Measurements from ENCODE around the gene NIPAL3.

NIPAL3 gene

GRCh38 chr1:24414775-24415333, 748 bp upstream of the NIPAL3 start:
- 74% methylated on average over 22 of the region's 22 CpGs for WGBS
- H3K27me3 ChIP-seq (ENCODE audit: insufficient read depth, low read length): no peaks in the 10 kb centered on the region
- peaks cover 10% of the 10 kb centered on the region for H3K4me1 ChIP-seq (ENCODE audit: insufficient read depth, low read length)
- H3K4me3 ChIP-seq (ENCODE audit: low read length): peak overlapping the region; percentile 70
- peak overlapping the region; percentile 17; the same call in 1 of the 2 replicates for H3K27ac ChIP-seq (ENCODE audit: low read depth, low read length)
- no peaks in the 10 kb centered on the region for H3K36me3 ChIP-seq (ENCODE audit: insufficient read depth, low read length)
- no peaks in the 10 kb centered on the region for H3K9me3 ChIP-seq (ENCODE audit: insufficient read depth, low read depth, low read length)
- H3K9ac ChIP-seq (ENCODE audit: low read depth, low read length): no peak overlapping the region

- H3K4me3 ChIP-seq (ENCODE audit: low read length): peak overlapping the region; percentile 70
- no peaks in the 10 kb centered on the region for H3K27me3 ChIP-seq (ENCODE audit: insufficient read depth, low read length)
- H3K9ac ChIP-seq (ENCODE audit: low read depth, low read length): peak overlapping the region; percentile 40; the same call in 1 of the 2 replicates
- H3K4me1 ChIP-seq (ENCODE audit: insufficient read depth, low read length): peaks cover 10% of the 10 kb centered on the region
- WGBS: 22% methylated on average over 35 of the region's 35 CpGs
- H3K9me3 ChIP-seq (ENCODE audit: insufficient read depth, low read depth, low read length): no peaks in the 10 kb centered on the region
- H3K36me3 ChIP-seq (ENCODE audit: insufficient read depth, low read length): no peaks in the 10 kb centered on the region
- H3K27ac ChIP-seq (ENCODE audit: low read depth, low read length): no peak overlapping the region
Observed at GRCh38 chr1:24415910-24416665, 486 bp downstream of the NIPAL3 start.

- Histone ChIP-seq H3K27ac (ENCODE audit: low read depth, low read length) (no peak overlapping the region), H3K4me1 (ENCODE audit: insufficient read depth, low read length) (peaks cover 10% of the 10 kb centered on the region), H3K4me3 (ENCODE audit: low read length) (peak overlapping the region; percentile 70), H3K9me3 (ENCODE audit: insufficient read depth, low read depth, low read length) (no peaks in the 10 kb centered on the region), H3K9ac (ENCODE audit: low read depth, low read length) (no peak overlapping the region), H3K27me3 (ENCODE audit: insufficient read depth, low read length) (no peaks in the 10 kb centered on the region), H3K36me3 (ENCODE audit: insufficient read depth, low read length) (no peaks in the 10 kb centered on the region)
- WGBS: 85% methylated on average over 10 of the region's 10 CpGs
Observed at GRCh38 chr1:24416666-24417391, 1.2 kb downstream of the NIPAL3 start.

- no peak overlapping the region for H3K4me3 ChIP-seq (ENCODE audit: low read length)
- peaks cover 10% of the 10 kb centered on the region for H3K4me1 ChIP-seq (ENCODE audit: insufficient read depth, low read length)
- H3K27ac ChIP-seq (ENCODE audit: low read depth, low read length): no peak overlapping the region
- H3K36me3 ChIP-seq (ENCODE audit: insufficient read depth, low read length): no peaks in the 10 kb centered on the region
- H3K27me3 ChIP-seq (ENCODE audit: insufficient read depth, low read length): no peaks in the 10 kb centered on the region
- H3K9me3 ChIP-seq (ENCODE audit: insufficient read depth, low read depth, low read length): no peaks in the 10 kb centered on the region
- WGBS: 87% methylated on average over 1 of the region's 1 CpG
- no peak overlapping the region for H3K9ac ChIP-seq (ENCODE audit: low read depth, low read length)
Observed at GRCh38 chr1:24417681-24418080, 2.1 kb downstream of the NIPAL3 start.

GRCh38 chr1:24418898-24419628, 3.5 kb downstream of the NIPAL3 start:
- Histone ChIP-seq H3K4me3 (ENCODE audit: low read length) (no peak overlapping the region), H3K9ac (ENCODE audit: low read depth, low read length) (no peak overlapping the region), H3K4me1 (ENCODE audit: insufficient read depth, low read length) (peaks cover 7% of the 10 kb centered on the region), H3K27me3 (ENCODE audit: insufficient read depth, low read length) (no peaks in the 10 kb centered on the region), H3K9me3 (ENCODE audit: insufficient read depth, low read depth, low read length) (no peaks in the 10 kb centered on the region), H3K27ac (ENCODE audit: low read depth, low read length) (no peak overlapping the region), H3K36me3 (ENCODE audit: insufficient read depth, low read length) (no peaks in the 10 kb centered on the region)
- WGBS: 87% methylated on average over 14 of the region's 14 CpGs

- Histone ChIP-seq H3K27me3 (ENCODE audit: insufficient read depth, low read length) (no peaks in the 10 kb centered on the region), H3K4me1 (ENCODE audit: insufficient read depth, low read length) (peaks cover 3% of the 10 kb centered on the region; the same call in 1 of the 2 replicates), H3K36me3 (ENCODE audit: insufficient read depth, low read length) (no peaks in the 10 kb centered on the region), H3K27ac (ENCODE audit: low read depth, low read length) (no peak overlapping the region), H3K9me3 (ENCODE audit: insufficient read depth, low read depth, low read length) (no peaks in the 10 kb centered on the region), H3K4me3 (ENCODE audit: low read length) (no peak overlapping the region), H3K9ac (ENCODE audit: low read depth, low read length) (no peak overlapping the region)
- WGBS: 93% methylated on average over 3 of the region's 4 CpGs
Observed at GRCh38 chr1:24420547-24420946, 4.9 kb downstream of the NIPAL3 start.

GRCh38 chr1:24421502-24421901, 5.9 kb downstream of the NIPAL3 start:
- H3K9me3 ChIP-seq (ENCODE audit: insufficient read depth, low read depth, low read length): no peaks in the 10 kb centered on the region
- peaks cover 3% of the 10 kb centered on the region; the same call in 1 of the 2 replicates for H3K4me1 ChIP-seq (ENCODE audit: insufficient read depth, low read length)
- no peaks in the 10 kb centered on the region for H3K27me3 ChIP-seq (ENCODE audit: insufficient read depth, low read length)
- no peak overlapping the region for H3K4me3 ChIP-seq (ENCODE audit: low read length)
- H3K36me3 ChIP-seq (ENCODE audit: insufficient read depth, low read length): no peaks in the 10 kb centered on the region
- no peak overlapping the region for H3K27ac ChIP-seq (ENCODE audit: low read depth, low read length)
- 92% methylated on average over 1 of the region's 2 CpGs for WGBS
- no peak overlapping the region for H3K9ac ChIP-seq (ENCODE audit: low read depth, low read length)

- H3K4me3 ChIP-seq (ENCODE audit: low read length): no peak overlapping the region
- H3K4me1 ChIP-seq (ENCODE audit: insufficient read depth, low read length): no peaks in the 10 kb centered on the region; the same call in 1 of the 2 replicates
- no peak overlapping the region for H3K9ac ChIP-seq (ENCODE audit: low read depth, low read length)
- H3K27ac ChIP-seq (ENCODE audit: low read depth, low read length): no peak overlapping the region
- WGBS: 82% methylated on average over 5 of the region's 5 CpGs
- H3K27me3 ChIP-seq (ENCODE audit: insufficient read depth, low read length): no peaks in the 10 kb centered on the region
- no peaks in the 10 kb centered on the region for H3K9me3 ChIP-seq (ENCODE audit: insufficient read depth, low read depth, low read length)
- no peaks in the 10 kb centered on the region for H3K36me3 ChIP-seq (ENCODE audit: insufficient read depth, low read length)
Observed at GRCh38 chr1:24424207-24424606, 8.6 kb downstream of the NIPAL3 start.

- Histone ChIP-seq H3K27ac (ENCODE audit: low read depth, low read length) (no peak overlapping the region), H3K9ac (ENCODE audit: low read depth, low read length) (no peak overlapping the region), H3K4me1 (ENCODE audit: insufficient read depth, low read length) (no peaks in the 10 kb centered on the region), H3K36me3 (ENCODE audit: insufficient read depth, low read length) (no peaks in the 10 kb centered on the region), H3K4me3 (ENCODE audit: low read length) (no peak overlapping the region), H3K9me3 (ENCODE audit: insufficient read depth, low read depth, low read length) (no peaks in the 10 kb centered on the region), H3K27me3 (ENCODE audit: insufficient read depth, low read length) (no peaks in the 10 kb centered on the region)
- 88% methylated on average over 2 of the region's 3 CpGs for WGBS
Observed at GRCh38 chr1:24424990-24425389, 9.4 kb downstream of the NIPAL3 start.

GRCh38 chr1:24425441-24425840, 9.8 kb downstream of the NIPAL3 start:
- H3K27ac ChIP-seq (ENCODE audit: low read depth, low read length): no peak overlapping the region
- H3K27me3 ChIP-seq (ENCODE audit: insufficient read depth, low read length): no peaks in the 10 kb centered on the region
- no peaks in the 10 kb centered on the region for H3K36me3 ChIP-seq (ENCODE audit: insufficient read depth, low read length)
- no peaks in the 10 kb centered on the region for H3K4me1 ChIP-seq (ENCODE audit: insufficient read depth, low read length)
- whole genome bisulfite sequencing: 96% methylated on average over 3 of the region's 3 CpGs
- no peak overlapping the region for H3K4me3 ChIP-seq (ENCODE audit: low read length)
- no peak overlapping the region for H3K9ac ChIP-seq (ENCODE audit: low read depth, low read length)
- no peaks in the 10 kb centered on the region for H3K9me3 ChIP-seq (ENCODE audit: insufficient read depth, low read depth, low read length)

- Histone ChIP-seq H3K27ac (ENCODE audit: low read depth, low read length) (no peak overlapping the region), H3K36me3 (ENCODE audit: insufficient read depth, low read length) (no peaks in the 10 kb centered on the region), H3K27me3 (ENCODE audit: insufficient read depth, low read length) (no peaks in the 10 kb centered on the region), H3K9ac (ENCODE audit: low read depth, low read length) (no peak overlapping the region), H3K4me3 (ENCODE audit: low read length) (no peak overlapping the region), H3K4me1 (ENCODE audit: insufficient read depth, low read length) (no peaks in the 10 kb centered on the region), H3K9me3 (ENCODE audit: insufficient read depth, low read depth, low read length) (no peaks in the 10 kb centered on the region)
- WGBS: 82% methylated on average over 7 of the region's 7 CpGs
Observed at GRCh38 chr1:24425922-24426321, 10.3 kb downstream of the NIPAL3 start.

All from HUES64 (cell line).